ENCODE data around the gene ENPEP. TPM values are rescaled to one million over a fixed set of nuclear protein-coding genes. Genes with fewer than 3 reads are reported as not detected.
"Not testable (repeated sequence)": the region's sequence is repeated elsewhere in the genome, so short reads cannot be mapped to it uniquely, and the experiment has no call there.

ENPEP gene
- total RNA-seq, 3 donors from 2014 or later = not detected

DNA sequence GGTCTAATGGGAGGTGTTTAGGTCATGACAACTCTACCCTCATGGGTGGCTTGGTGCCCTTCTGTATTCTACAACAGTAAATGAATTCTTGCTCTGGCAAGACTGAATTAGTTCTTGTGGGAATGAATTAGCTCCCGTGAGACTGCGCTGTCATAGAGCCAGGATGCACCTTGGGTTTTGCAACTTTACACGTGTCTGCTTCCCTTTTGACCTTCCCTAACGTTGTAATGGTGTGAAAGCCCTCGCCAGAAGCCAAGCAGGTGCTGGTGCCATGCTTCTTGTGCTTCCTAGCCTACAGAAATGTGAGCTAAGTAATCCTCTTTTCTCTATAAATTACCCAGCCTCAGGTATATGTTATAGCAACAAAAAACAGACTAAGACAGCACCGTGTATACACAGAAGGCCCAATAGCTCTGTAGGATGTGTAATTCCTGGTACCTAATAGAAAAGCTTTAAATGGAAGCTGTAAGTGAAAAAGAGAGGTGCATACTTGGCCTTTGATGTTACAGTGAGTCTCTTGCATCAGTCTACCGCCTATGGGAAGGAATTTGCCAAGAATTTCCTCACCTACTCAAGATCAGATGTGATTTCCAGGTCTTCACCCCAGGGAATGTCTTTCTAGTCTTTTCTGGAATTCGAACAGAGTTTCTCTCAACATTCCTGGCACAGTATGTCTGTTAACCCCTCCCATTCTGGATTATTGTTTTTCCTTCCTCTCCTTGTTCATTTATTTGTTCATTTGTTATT lies 3.2 kb upstream of the ENPEP start:
- H3K9me3 Mint-ChIP-seq = peaks cover 5% of the 10 kb centered on the region
- H3K4me3 Mint-ChIP-seq = no peak overlapping the region
- H3K36me3 Mint-ChIP-seq (ENCODE audit: insufficient read depth) = no peaks in the 10 kb centered on the region
- no peak for DNase-seq
- H3K4me1 Mint-ChIP-seq (ENCODE audit: low read depth) = no peaks in the 10 kb centered on the region
- ATAC-seq = no peak
- H3K27me3 Mint-ChIP-seq (ENCODE audit: low read depth) = peaks cover 12% of the 10 kb centered on the region

DNA sequence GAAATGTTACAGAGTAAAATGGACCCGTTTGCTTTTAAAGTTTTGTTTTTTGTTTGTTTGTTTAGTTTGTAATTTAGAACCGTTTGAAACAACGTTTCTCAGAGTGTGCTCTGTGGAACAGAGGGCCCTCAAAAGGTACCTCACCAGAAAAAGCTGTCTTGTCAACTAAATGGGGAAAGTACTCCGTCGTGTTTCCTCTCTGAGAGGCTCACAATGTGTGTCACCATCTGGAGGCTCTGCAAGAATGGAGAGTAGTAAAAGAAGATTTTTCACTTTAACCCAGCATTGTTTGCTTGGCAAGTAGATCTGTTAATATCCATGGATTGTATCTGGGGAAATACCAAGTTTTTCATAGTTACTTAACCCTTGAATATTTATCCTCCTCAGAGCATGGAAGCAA lies 1.5 kb upstream of the ENPEP start:
- Mint-ChIP-seq H3K27me3 (ENCODE audit: low read depth) (peaks cover 12% of the 10 kb centered on the region), H3K9me3 (peaks cover 2% of the 10 kb centered on the region), H3K4me3 (no peak overlapping the region), H3K36me3 (ENCODE audit: insufficient read depth) (no peaks in the 10 kb centered on the region), H3K4me1 (ENCODE audit: low read depth) (no peaks in the 10 kb centered on the region)
- no peak for ATAC-seq
- no peak for DNase-seq

DNA sequence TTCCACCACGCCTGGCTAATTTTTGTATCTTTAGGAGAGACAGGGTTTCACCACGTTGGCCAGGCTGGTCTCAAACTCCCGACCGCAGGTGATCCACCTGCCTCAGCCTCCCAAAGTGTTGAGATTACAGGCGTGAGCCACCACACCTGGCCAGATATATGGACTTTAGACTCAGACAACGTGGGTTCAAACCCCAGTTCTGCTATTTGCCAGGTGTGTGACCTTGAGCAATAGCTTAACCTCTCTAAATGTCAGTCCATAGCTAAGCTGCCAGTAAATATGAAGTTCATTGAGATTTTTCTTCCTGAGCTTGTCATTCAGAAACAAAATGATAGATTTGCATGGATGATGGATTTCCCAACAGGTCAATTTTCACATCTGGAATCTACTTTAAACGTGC lies 875 bp upstream of the ENPEP start:
- not testable (repeated sequence) for DNase-seq; H3K36me3 Mint-ChIP-seq (ENCODE audit: insufficient read depth); ATAC-seq; H3K9me3 Mint-ChIP-seq; H3K4me3 Mint-ChIP-seq; H3K4me1 Mint-ChIP-seq (ENCODE audit: low read depth)
- H3K27me3 Mint-ChIP-seq (ENCODE audit: low read depth) = peaks cover 12% of the 10 kb centered on the region

DNA sequence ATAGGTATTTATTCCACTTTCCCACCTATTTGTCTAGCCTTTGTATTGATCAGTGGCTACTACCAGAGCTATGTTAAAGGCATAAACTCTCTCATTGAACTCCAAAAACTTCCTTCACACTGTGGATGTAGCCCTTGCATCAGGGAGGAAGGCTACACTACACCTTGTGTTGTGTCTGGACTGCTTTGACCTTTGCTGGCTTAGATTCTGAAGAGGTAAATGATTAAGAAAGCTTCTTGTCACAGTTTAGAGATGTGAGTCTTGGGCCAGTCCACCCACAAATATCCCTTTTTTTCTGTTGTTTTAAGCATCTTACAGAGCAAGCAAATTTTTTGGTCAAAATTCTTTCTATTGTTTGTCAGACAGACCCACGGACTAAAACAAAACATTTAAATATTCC lies 1.9 kb downstream of the ENPEP start:
- Mint-ChIP-seq H3K4me3 (no peak overlapping the region), H3K36me3 (ENCODE audit: insufficient read depth) (no peaks in the 10 kb centered on the region), H3K9me3 (no peaks in the 10 kb centered on the region), H3K4me1 (ENCODE audit: low read depth) (no peaks in the 10 kb centered on the region), H3K27me3 (ENCODE audit: low read depth) (peaks cover 31% of the 10 kb centered on the region)
- no peak for ATAC-seq
- DNase-seq = no peak

DNA sequence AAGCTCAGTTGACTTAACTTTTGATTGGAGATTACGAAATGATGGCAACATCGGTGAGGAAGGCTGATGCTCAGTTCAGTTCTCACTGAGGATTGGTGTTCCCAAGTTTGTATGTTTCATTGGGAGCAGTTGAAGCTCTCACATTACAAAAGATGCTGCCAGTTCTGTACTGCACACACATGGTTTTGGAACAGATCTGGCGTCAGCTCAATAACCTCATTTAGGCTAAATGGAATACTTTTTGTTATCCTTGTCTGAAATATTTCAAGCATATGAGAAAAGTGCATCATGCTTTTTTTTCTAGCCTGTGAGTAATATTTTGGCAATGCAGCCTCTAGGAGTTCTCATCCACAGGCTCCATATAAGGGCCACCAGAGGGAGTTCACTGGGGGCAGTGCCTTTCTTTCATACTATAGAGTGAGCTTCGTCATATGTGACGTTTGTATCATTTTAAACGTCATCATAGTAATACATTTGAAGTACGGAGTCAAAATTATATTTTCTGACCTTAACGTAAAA lies 4.1 kb downstream of the ENPEP start:
- DNase-seq (no peak), ATAC-seq (no peak)
- H3K36me3 Mint-ChIP-seq (ENCODE audit: insufficient read depth) = no peaks in the 10 kb centered on the region
- H3K4me3 Mint-ChIP-seq = no peak overlapping the region
- H3K9me3 Mint-ChIP-seq = no peaks in the 10 kb centered on the region
- peaks cover 2% of the 10 kb centered on the region for H3K4me1 Mint-ChIP-seq (ENCODE audit: low read depth)
- H3K27me3 Mint-ChIP-seq (ENCODE audit: low read depth) = peaks cover 36% of the 10 kb centered on the region

DNA sequence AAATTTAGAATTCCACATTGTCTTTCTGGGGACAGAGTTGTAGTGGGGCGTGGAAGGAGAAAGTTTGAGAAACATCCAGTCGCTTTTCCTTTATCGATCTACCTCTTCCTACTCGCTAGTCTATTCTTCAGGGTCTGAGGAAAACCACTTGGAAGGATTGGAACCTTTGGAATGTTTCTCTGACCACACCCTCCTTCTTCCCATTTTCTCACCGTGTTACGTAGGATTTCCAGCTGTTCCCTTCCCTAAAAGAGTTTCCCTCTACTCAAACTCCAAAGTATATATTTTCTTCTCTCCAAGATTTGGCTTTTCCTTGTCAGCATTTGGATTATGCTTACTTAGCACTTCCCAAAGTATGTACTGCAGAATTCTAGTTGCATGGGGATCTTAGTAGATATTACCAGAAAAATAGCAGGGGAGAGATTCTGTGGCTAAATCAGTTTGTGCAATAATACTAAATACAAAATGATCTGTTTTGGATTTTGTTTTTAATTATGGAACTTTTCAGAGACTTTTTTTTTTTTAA lies 4.9 kb downstream of the ENPEP start:
- H3K36me3 Mint-ChIP-seq (ENCODE audit: insufficient read depth) = no peaks in the 10 kb centered on the region
- peaks cover 2% of the 10 kb centered on the region for H3K4me1 Mint-ChIP-seq (ENCODE audit: low read depth)
- ATAC-seq (no peak), DNase-seq (no peak)
- H3K4me3 Mint-ChIP-seq = no peak overlapping the region
- H3K9me3 Mint-ChIP-seq = no peaks in the 10 kb centered on the region
- peaks cover 35% of the 10 kb centered on the region for H3K27me3 Mint-ChIP-seq (ENCODE audit: low read depth)

DNA sequence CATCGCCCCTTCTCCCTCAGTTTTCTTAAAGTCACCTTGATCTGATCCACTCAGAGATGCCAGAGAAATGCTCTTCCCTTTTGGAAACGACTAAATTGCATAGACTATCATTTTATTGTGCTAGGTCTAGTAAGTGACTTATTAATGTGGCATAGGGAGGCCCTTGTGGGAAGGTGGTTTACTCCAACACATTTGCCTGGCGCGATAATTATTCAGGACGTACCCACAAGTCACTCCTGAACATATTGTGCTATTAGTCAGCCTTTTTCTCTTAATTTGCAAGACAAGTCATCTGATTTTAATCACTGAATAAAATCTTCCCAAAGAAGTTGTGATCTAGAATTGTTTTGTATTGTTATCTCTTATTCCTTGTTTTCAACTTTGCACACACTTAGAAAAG lies 7.6 kb downstream of the ENPEP start:
- ATAC-seq = no peak
- peaks cover 2% of the 10 kb centered on the region for H3K4me1 Mint-ChIP-seq (ENCODE audit: low read depth)
- no peaks in the 10 kb centered on the region for H3K9me3 Mint-ChIP-seq
- peaks cover 34% of the 10 kb centered on the region for H3K27me3 Mint-ChIP-seq (ENCODE audit: low read depth)
- H3K36me3 Mint-ChIP-seq (ENCODE audit: insufficient read depth) = no peaks in the 10 kb centered on the region
- DNase-seq = no peak
- no peak overlapping the region for H3K4me3 Mint-ChIP-seq

DNA sequence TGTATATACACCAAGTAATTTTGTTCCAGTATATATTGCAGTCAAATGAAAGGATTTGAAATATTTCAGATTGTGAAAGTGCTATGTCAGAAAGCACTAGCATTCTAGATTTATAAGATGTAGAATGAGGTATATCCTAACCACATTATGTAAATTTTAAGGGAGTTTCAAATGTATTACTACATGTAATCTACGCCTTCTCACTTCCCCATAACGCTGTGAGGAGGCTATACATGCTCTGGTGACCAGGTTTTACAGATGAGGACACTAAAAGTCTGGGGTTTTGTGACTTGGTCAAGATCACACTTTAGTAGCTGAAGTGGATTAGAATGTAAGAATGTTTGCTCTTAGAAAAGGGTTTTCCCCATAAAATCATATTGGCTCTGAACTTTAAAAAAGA lies 8.1 kb downstream of the ENPEP start:
- Mint-ChIP-seq H3K4me1 (ENCODE audit: low read depth) (peaks cover 2% of the 10 kb centered on the region), H3K27me3 (ENCODE audit: low read depth) (peaks cover 35% of the 10 kb centered on the region), H3K9me3 (no peaks in the 10 kb centered on the region), H3K36me3 (ENCODE audit: insufficient read depth) (no peaks in the 10 kb centered on the region), H3K4me3 (no peak overlapping the region)
- no peak for DNase-seq
- ATAC-seq = peak in 1 of 2 donors; percentile 35

DNA sequence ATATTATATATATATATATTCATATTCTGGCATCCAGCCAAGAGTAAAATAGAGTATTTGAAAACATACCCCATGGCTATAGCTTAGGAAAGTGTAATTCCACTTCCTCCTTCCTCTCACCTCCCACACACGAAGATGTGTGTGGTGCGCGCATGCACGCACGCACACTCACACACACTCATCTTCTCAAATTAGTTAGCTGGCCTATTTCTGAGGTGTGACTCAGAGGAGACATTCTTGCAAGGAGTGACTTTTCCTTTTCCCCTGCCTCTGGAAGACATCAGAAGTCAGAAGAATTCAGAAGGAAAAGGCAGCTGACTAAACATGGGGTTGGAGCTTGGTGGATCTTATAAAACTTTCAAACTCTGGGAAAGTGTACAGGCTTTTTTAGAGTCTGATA lies 8.8 kb downstream of the ENPEP start:
- H3K4me3 Mint-ChIP-seq = no peak overlapping the region
- ATAC-seq = peak in 1 of 2 donors; percentile 35

DNA sequence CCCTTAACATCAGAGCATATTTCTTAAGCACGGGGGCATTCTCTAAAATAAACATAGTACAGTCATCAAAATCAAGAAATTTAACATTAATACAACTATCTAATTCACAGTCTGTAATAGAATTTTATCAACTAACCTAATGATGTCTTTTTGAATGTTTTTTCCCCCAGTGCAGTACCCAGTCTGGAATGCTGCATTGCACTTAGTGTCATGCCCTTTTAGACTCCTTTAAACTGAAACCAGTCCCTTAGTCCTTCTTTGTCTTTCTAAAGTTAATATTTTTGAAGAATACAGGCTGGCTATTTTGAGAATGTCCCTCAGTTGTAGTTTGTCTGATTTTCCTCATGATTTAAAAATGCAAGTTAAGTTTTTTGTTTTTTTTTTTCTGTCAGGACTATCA lies 9.5 kb downstream of the ENPEP start:
- Mint-ChIP-seq H3K9me3 (no peaks in the 10 kb centered on the region), H3K27me3 (ENCODE audit: low read depth) (peaks cover 35% of the 10 kb centered on the region), H3K36me3 (ENCODE audit: insufficient read depth) (no peaks in the 10 kb centered on the region), H3K4me1 (ENCODE audit: low read depth) (peaks cover 2% of the 10 kb centered on the region), H3K4me3 (no peak overlapping the region)
- DNase-seq (no peak), ATAC-seq (no peak)

More for the DNA sequence above, 8.8 kb downstream of the ENPEP start:
- DNase-seq = no peak
- no peaks in the 10 kb centered on the region for H3K36me3 Mint-ChIP-seq (ENCODE audit: insufficient read depth)
- peaks cover 37% of the 10 kb centered on the region for H3K27me3 Mint-ChIP-seq (ENCODE audit: low read depth)
- H3K9me3 Mint-ChIP-seq = no peaks in the 10 kb centered on the region
- peaks cover 2% of the 10 kb centered on the region for H3K4me1 Mint-ChIP-seq (ENCODE audit: low read depth)

DNA sequence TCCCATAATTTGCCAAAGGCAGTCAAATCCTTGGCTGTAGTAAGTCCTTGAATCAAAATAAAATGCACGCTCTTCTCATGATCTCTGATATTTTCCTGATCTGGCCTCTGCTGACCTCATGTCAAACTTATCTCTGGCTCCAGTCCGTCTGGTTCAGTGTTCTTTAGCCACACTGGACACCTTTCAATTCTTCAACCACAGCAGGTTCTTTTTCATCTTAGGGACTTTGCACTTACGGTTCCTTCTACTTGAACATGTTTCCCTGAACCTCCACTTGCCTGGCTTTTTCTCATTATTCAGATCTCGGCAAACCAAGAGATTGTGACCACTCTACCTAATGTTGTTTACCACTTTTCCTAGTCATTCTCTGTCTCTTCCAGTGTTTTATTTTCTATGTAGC lies 10.3 kb downstream of the ENPEP start:
- ATAC-seq (no peak), DNase-seq (no peak)
- peaks cover 30% of the 10 kb centered on the region for H3K27me3 Mint-ChIP-seq (ENCODE audit: low read depth)
- peaks cover 2% of the 10 kb centered on the region for H3K4me1 Mint-ChIP-seq (ENCODE audit: low read depth)
- H3K9me3 Mint-ChIP-seq = no peaks in the 10 kb centered on the region
- no peaks in the 10 kb centered on the region for H3K36me3 Mint-ChIP-seq (ENCODE audit: insufficient read depth)
- no peak overlapping the region for H3K4me3 Mint-ChIP-seq

DNA sequence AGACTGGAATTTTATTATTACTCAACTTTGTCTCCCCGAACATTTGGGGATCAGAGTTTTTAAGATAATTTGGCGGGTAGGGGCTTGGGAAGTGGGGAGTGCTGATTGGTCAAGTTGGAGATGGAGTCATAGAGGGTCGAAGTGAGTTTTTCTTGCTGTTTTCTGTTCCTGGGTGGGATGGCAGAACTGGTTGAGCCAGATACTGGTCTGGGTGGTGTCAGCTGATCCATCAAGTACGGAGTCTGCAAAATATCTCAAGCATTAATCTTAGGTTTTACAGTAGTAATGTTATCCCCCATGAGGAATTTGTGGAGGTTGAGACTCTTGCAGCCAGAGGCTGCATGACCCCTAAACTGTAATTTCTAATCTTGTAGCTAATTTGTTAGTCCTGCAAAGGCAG lies 10.9 kb downstream of the ENPEP start:
- ATAC-seq; H3K4me3 Mint-ChIP-seq; H3K4me1 Mint-ChIP-seq (ENCODE audit: low read depth); DNase-seq; H3K9me3 Mint-ChIP-seq; H3K36me3 Mint-ChIP-seq (ENCODE audit: insufficient read depth): not testable (repeated sequence)
- peaks cover 26% of the 10 kb centered on the region for H3K27me3 Mint-ChIP-seq (ENCODE audit: low read depth)

DNA sequence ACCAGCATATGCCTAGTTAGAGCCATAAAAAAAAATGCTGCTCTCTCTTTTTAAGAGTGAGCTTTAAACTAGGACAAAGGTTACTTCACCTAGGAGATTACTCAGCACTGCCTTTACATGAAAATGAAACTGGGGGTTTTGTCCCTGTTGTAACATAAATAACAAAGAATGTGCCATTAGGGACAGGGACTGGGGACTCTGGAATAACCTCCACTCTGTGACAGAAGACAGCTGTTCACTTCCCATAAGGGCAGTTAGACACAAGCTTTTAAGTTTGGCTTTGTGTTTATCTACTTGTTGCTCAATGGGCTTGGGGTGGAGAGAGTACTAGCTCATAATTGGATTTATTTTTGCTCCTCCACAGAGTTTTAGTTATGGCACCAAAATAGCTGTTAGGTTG lies 11.9 kb downstream of the ENPEP start:
- H3K27me3 Mint-ChIP-seq (ENCODE audit: low read depth) = peaks cover 18% of the 10 kb centered on the region

DNA sequence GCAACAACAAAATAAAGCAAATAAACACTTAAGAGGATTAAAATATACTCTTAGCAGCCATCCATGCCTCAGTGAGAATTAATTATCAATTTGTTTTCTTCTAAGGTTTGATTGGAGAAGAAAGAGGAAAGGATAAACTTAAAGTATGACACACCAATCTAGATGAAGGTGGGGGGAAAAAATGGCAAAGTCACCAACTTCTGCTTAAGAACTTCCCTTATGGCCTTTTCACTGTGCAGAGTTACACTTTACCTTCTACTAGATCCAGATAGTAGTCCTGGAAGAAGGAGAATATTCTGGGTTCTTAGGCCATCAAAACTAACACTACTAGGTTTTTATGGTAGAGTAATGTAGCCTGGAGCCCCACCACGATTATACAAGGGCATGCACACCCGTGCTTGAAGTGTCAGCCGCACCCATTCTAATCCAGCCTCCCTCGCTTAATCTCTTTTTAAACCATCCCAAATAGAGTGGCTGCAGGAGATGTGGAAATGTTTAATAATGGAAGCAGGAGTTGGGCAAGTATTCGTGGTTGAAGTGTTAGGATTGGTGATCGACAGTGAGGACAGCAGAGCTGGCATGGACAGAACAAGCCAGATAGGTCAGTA lies 14.1 kb downstream of the ENPEP start:
- H3K9me3 Mint-ChIP-seq = no peaks in the 10 kb centered on the region
- no peak overlapping the region for H3K4me3 Mint-ChIP-seq
- no peak for ATAC-seq
- no peaks in the 10 kb centered on the region for H3K36me3 Mint-ChIP-seq (ENCODE audit: insufficient read depth)
- H3K4me1 Mint-ChIP-seq (ENCODE audit: low read depth) = no peaks in the 10 kb centered on the region
- DNase-seq = no peak
- H3K27me3 Mint-ChIP-seq (ENCODE audit: low read depth) = peaks cover 17% of the 10 kb centered on the region

More for the DNA sequence above, 11.9 kb downstream of the ENPEP start:
- Mint-ChIP-seq H3K4me3 (no peak overlapping the region), H3K36me3 (ENCODE audit: insufficient read depth) (no peaks in the 10 kb centered on the region), H3K4me1 (ENCODE audit: low read depth) (peaks cover 2% of the 10 kb centered on the region), H3K9me3 (no peaks in the 10 kb centered on the region)
- DNase-seq (no peak), ATAC-seq (no peak)

DNA sequence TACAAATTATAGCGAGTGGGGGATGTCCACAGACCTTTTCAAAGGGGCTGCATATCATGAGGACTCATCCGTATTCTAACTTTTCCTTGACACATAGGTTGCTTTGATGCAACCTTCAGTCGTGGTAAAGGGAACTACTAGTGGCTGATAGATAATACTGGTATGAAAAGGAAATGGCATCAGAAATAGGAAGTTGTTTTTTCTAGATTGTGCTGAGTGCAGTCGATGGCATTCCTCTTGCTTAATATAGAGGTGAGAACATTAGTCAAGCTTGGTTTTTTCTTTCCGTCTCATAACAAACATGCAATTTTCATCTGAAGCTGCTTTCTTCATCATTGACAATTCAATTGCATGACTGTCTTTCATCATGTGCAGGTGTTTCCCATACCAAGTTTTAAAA lies 16.6 kb downstream of the ENPEP start:
- H3K4me3 Mint-ChIP-seq = no peak overlapping the region
- peaks cover 21% of the 10 kb centered on the region for H3K27me3 Mint-ChIP-seq (ENCODE audit: low read depth)
- H3K36me3 Mint-ChIP-seq (ENCODE audit: insufficient read depth) = no peaks in the 10 kb centered on the region
- ATAC-seq (no peak), DNase-seq (no peak)
- no peaks in the 10 kb centered on the region for H3K4me1 Mint-ChIP-seq (ENCODE audit: low read depth)
- no peaks in the 10 kb centered on the region for H3K9me3 Mint-ChIP-seq

All from activated T-cell treated with anti-CD3 and anti-CD28 coated beads, Interleukin-2, amount 50 U/mL, for 4 hours (primary cell).